Activated naive CD4-positive, alpha-beta T cell treated with anti-CD3 and anti-CD28 coated beads, Interleukin-2, amount 10 ng/mL, durations not matched to agents 7 days and 5 days (primary cell): ENCODE measurements around the gene TAB2.
"Not testable (repeated sequence)": the region's sequence is repeated elsewhere in the genome, so short reads cannot be mapped to it uniquely, and the experiment has no call there.

Experiments
- CTCF ChIA-PET: fragments of 350-600 bp; sonication (Branson Sonifier 250); formaldehyde crosslinking; loops from one replicate; lab custom pipeline; 2021; ENCODE audit warnings: antibody characterized with exemption; lab: Charles Lee
- DNase-seq: peaks from one replicate; pipeline ENCODE4 v3.0.0-alpha.2; 2020
- H3K27ac Mint-ChIP-seq: one replicate; pipeline ENCODE4 v1.8.0; 2021; ENCODE audit warnings: mild to moderate bottlenecking, moderate library complexity, mixed read lengths
- H3K27me3 Mint-ChIP-seq: one replicate; pipeline ENCODE4 v1.8.0; 2021; ENCODE audit warnings: mild to moderate bottlenecking, mixed read lengths
- H3K36me3 Mint-ChIP-seq: one replicate; pipeline ENCODE4 v1.8.0; 2021; ENCODE audit warnings: mixed read lengths
- H3K4me1 Mint-ChIP-seq: one replicate; pipeline ENCODE4 v1.8.0; 2021; ENCODE audit warnings: mixed read lengths
- H3K4me3 Mint-ChIP-seq: one replicate; pipeline ENCODE4 v1.8.0; 2021; ENCODE audit warnings: mild to moderate bottlenecking, moderate library complexity, mixed read lengths
- H3K9me3 Mint-ChIP-seq: one replicate; pipeline ENCODE4 v1.8.0; 2021; ENCODE audit warnings: mixed read lengths

TAB2 gene

GRCh38 chr6:149454346-149454848 lies 136.9 kb downstream of the TAB2 start:
- Mint-ChIP-seq H3K27ac (no peak overlapping the region), H3K4me1 (peaks cover 10% of the 10 kb centered on the region), H3K27me3 (no peaks in the 10 kb centered on the region), H3K9me3 (no peaks in the 10 kb centered on the region), H3K4me3 (no peak overlapping the region), H3K36me3 (peaks cover 22% of the 10 kb centered on the region)
- no peak for DNase-seq
- CTCF ChIA-PET: interaction anchor here (0.6 to 2.1 kb wide), 4 partner anchors 19 to 62 kb away, joined by 3 to 11 read pairs (median 4); no protein-coding TSS in a partner anchor

DNA sequence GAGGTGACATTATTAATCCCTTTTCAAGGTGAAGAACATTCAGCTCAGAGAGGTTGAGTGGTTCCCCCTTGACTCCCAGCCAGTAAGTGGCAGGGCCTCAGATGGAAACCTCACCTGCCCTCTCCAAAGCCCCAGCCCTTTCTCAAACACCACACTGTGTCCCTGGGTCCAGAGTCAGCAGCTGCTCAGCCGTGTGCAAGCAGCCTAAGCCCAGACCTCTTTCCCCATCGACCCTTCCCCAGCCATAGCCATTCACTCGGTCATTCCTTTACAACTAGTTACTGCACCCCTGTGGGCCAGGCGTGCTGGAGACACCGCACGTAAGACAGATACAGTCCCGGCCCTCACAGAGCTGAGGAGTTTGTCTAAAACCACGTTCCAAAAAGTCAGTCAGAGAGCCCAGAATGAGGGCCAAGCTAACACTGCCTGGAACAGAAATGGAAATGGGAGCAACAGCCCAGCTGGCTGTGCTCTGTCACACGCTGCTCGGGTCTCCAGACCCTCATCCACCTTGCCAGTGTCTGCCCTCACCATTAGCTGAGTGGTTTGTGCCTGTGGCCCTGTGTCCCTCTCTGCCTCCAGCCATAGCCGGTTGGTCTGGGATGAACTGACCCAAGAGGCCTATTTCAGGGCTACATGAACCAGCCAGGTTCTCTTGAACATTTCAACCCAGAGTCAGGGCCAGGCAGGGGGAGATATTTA lies 137.7 kb downstream of the TAB2 start:
- Mint-ChIP-seq H3K4me1 (peaks cover 8% of the 10 kb centered on the region), H3K9me3 (no peaks in the 10 kb centered on the region), H3K27me3 (no peaks in the 10 kb centered on the region), H3K36me3 (peaks cover 23% of the 10 kb centered on the region), H3K27ac (no peak overlapping the region), H3K4me3 (no peak overlapping the region)
- CTCF ChIA-PET: interaction anchor here (0.7 to 1.4 kb wide), 4 partner anchors 10 to 62 kb away, joined by 3 to 4 read pairs (median 3); no protein-coding TSS in a partner anchor
- DNase-seq: no peak

- Mint-ChIP-seq H3K9me3 (no peaks in the 10 kb centered on the region), H3K27ac (no peak overlapping the region), H3K36me3 (peaks cover 27% of the 10 kb centered on the region), H3K4me3 (no peak overlapping the region), H3K4me1 (peaks cover 5% of the 10 kb centered on the region), H3K27me3 (no peaks in the 10 kb centered on the region)
- CTCF ChIA-PET: interaction anchor here (1.4 kb wide), 1 partner anchor 11 kb away, joined by 4 read pairs; no protein-coding TSS in a partner anchor
- no peak for DNase-seq
These were observed 139.0 kb downstream of the TAB2 start for GRCh38 chr6:149456311-149457021.

DNA sequence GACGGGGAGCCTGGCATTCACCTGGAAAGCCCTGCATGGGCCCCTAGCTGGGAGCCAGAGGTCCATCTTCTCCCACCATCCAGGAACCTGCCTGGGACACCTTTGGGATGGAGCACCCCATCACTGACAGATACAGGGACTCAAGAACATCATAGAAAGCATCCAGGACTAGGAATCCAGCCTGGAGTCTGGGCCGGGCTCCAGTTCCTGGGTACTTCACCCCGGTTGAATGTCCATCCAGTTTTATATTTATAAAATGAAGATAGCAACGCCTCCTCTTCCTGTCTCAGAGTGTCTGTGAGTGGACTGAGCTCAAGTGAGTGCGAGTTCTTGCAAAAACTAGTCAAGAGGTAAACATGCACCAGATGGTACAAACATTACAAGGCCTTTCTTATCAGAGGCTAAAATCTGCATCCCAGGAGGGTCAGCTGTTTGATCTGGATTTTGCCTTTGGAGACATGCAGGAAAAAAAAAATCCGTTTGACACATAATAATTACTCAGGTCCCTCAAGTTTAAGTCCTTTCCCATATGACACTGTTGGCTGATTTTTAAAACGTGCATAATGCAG lies 139.9 kb downstream of the TAB2 start:
- H3K4me3 Mint-ChIP-seq: no peak overlapping the region
- H3K9me3 Mint-ChIP-seq: no peaks in the 10 kb centered on the region
- no peak for DNase-seq
- CTCF ChIA-PET: no interaction called here
- no peak overlapping the region for H3K27ac Mint-ChIP-seq
- peaks cover 5% of the 10 kb centered on the region for H3K4me1 Mint-ChIP-seq
- H3K27me3 Mint-ChIP-seq: no peaks in the 10 kb centered on the region
- peaks cover 25% of the 10 kb centered on the region for H3K36me3 Mint-ChIP-seq

- H3K9me3 Mint-ChIP-seq: no peaks in the 10 kb centered on the region
- CTCF ChIA-PET: no interaction called here
- no peak overlapping the region for H3K4me3 Mint-ChIP-seq
- H3K27ac Mint-ChIP-seq: no peak overlapping the region
- no peak for DNase-seq
- peaks cover 4% of the 10 kb centered on the region for H3K4me1 Mint-ChIP-seq
- peaks cover 32% of the 10 kb centered on the region for H3K36me3 Mint-ChIP-seq
- no peaks in the 10 kb centered on the region for H3K27me3 Mint-ChIP-seq
These were observed 140.7 kb downstream of the TAB2 start for GRCh38 chr6:149458196-149458595.

DNA sequence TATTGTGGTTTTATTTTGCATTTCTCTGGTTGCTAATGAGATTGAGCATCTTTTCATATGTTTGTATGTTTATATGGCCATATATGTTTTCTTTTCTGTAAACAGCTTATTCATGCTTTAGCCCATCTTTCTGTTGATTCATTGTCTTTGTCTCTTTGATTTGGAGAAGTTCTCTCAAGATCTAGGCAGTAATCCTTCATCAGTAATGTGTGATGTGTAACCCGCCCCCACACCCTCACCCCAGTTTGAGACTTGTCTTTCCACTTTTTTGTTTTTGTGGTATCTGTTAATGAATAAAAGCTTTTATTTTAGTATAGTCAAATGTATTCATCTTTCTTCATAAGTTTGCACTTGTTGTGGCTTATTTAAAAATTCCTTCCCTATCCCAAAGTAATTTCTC lies 141.3 kb downstream of the TAB2 start:
- Mint-ChIP-seq H3K27me3 (no peaks in the 10 kb centered on the region), H3K4me3 (no peak overlapping the region), H3K27ac (no peak overlapping the region), H3K9me3 (no peaks in the 10 kb centered on the region), H3K36me3 (peaks cover 33% of the 10 kb centered on the region), H3K4me1 (peaks cover 4% of the 10 kb centered on the region)
- DNase-seq: no peak
- CTCF ChIA-PET: no interaction called here

DNA sequence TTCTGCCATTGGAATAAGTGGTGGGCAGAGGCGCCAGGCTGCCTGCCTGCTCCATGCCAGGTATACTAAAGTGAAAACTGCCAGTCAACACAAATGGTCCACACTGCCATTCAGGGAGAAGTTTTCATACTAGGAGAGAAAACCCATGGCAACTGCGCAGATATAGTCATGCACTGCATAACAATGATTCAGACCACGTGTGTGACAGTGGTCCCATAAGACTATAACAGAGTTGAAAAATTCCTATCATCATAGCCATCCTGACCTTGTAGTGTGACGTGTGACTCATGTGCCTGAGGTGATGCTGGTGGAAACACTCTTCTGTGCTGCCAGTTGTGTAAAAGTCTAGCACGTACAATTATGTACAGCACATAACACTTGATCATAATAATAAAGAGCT lies 142.2 kb downstream of the TAB2 start:
- CTCF ChIA-PET: no interaction called here
- no peak overlapping the region for H3K4me3 Mint-ChIP-seq
- H3K4me1 Mint-ChIP-seq: peaks cover 3% of the 10 kb centered on the region
- no peaks in the 10 kb centered on the region for H3K9me3 Mint-ChIP-seq
- H3K36me3 Mint-ChIP-seq: peaks cover 33% of the 10 kb centered on the region
- H3K27ac Mint-ChIP-seq: no peak overlapping the region
- DNase-seq: no peak
- H3K27me3 Mint-ChIP-seq: no peaks in the 10 kb centered on the region

DNA sequence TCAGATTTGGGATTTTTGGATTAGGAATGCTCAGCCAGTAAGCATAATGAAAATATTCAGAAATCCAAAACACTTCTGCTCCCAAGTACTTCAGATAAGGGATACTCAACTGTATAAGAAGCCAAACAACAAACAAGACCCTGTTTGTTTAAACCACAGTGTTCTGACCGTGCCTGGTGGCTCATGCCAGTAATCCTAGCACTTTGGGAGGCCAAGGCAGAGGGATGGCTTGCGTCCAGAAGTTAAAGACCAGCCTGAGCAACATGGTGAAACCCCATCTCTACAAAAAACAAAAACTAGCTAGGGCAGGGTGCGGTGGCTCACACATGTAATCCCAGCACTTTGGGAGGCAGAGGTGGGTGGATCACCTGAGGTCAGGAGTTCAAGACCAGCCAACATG lies 142.7 kb downstream of the TAB2 start:
- H3K36me3 Mint-ChIP-seq: peaks cover 33% of the 10 kb centered on the region
- not testable (repeated sequence) for H3K4me1 Mint-ChIP-seq, H3K27ac Mint-ChIP-seq, H3K27me3 Mint-ChIP-seq, H3K4me3 Mint-ChIP-seq, DNase-seq, H3K9me3 Mint-ChIP-seq
- CTCF ChIA-PET: interaction anchor here (1.9 kb wide), 1 partner anchor 14 kb away, joined by 6 read pairs; no protein-coding TSS in a partner anchor
